Pancreas (tissue), 10 donors: ENCODE results near the gene KLHDC7B. TPM values are rescaled to one million over a fixed set of nuclear protein-coding genes. Genes with fewer than 3 reads are reported as not detected.

Source experiments
- ATAC-seq, 4 donors: fragments of 200-7000 bp; cut with Tn5 transposase; one replicate each; pipeline versions ENCODE4 v1.8.0 to v1.9.1; 2020; ENCODE audit warnings: mild to moderate bottlenecking in 4 of 4, moderate library complexity in 4 of 4
- DNase-seq, 6 donors: peaks; one replicate each; pipeline ENCODE4 v3.0.0-alpha.2; 2020
- FAIRE-seq: peaks from 2 replicates; lab custom pipeline; 2012; peaks lifted over from hg19 to GRCh38; lab: Jason Lieb, UNC
- H3K27ac ChIP-seq, 4 donors: fragments of 200-600 bp; sonication (generic); 1 replicate in 3 of 4; 2 replicates in 1 of 4; pipeline versions ENCODE4 v1.5.0 to v1.8.0; 2020
- H3K27me3 ChIP-seq, 4 donors: fragments of 200-600 bp; one replicate each; pipeline ENCODE4 v1.8.0; 2021
- H3K36me3 ChIP-seq, 3 donors: fragments of 200-600 bp; sonication (generic) in 1 of 3; one replicate each; pipeline versions ENCODE4 v1.5.0 to v1.8.0; 2020 to 2021
- H3K4me1 ChIP-seq, 3 donors: fragments of 200-600 bp; one replicate each; pipeline ENCODE4 v1.8.0; 2021
- H3K4me3 ChIP-seq, 4 donors: fragments of 200-600 bp; sonication (generic) in 2 of 4; one replicate each; pipeline versions ENCODE4 v1.5.0 to v1.8.0; 2020 to 2021
- H3K9me3 ChIP-seq, 4 donors: fragments of 200-600 bp; one replicate each; pipeline ENCODE4 v1.8.0; 2021
- WGBS, 2 donors: extraction: QIAGEN DNeasy Blood & Tissue Kit; methylation state at CpG; one replicate each; pipeline ENCODE4 v1.1.7; 2013; 5-methylcytosine and 5-hydroxymethylcytosine counted together
- intact Hi-C, 3 donors: fragments of 100-400 bp; cut with DNase I; formaldehyde crosslinking; loops; one replicate each; pipeline versions ENCODE4 v1.11.1 to v1.14.2; 2022
- polyA plus RNA-seq, 2 donors: library from polyadenylated mRNA; stranded (reverse); fragments of 200-250 nt; gene quantifications; one replicate each; pipeline ENCODE4 v1.2.3, GENCODE V29; 2013
- total RNA-seq, 6 donors: library from RNA; stranded (reverse); fragmentation: NEBNext Ultra II Directional in 4 of 6; extraction: Animal tissue kit (Norgen Biotek cat#: 25700) in 4 of 6; gene quantifications; one replicate each; pipeline versions ENCODE4 v1.2.1 to v1.2.4, GENCODE V29; 2021 to 2023
- TF ChIP-seq, protein P1 (sequence below), 4 donors: fragments of 200-600 bp; sonication (generic) in 3 of 4; IDR thresholded peaks; one replicate each; pipeline versions ENCODE4 v1.5.0 to v1.8.0; 2021; ENCODE audit warnings: antibody characterized with exemption in 4 of 4
- donor health status: healthy with polysubstance abuse.
- donor health status: DM: no; HTN: no; CAD: no; lungs with moderate emphysema.
- donor health status: DM: no; HTN: no; CAD: no.
- donor health status: control.
- donor health status: control.
- donor health status: Bipolar disorder and iron deficiency.
- donor health status: DM: yes; HTN: yes; CAD: no.
- donor health status: DM: no; HTN: no; CAD: no.
- donor health status: DM: no; HTN: no; CAD: no.
- donor health status: DM: yes; HTN: yes; CAD: no.

Gene KLHDC7B
- total and polyA plus RNA-seq, 8 donors = 0.03 to 2.1 (median 0.15) TPM; not detected in 1

DNA sequence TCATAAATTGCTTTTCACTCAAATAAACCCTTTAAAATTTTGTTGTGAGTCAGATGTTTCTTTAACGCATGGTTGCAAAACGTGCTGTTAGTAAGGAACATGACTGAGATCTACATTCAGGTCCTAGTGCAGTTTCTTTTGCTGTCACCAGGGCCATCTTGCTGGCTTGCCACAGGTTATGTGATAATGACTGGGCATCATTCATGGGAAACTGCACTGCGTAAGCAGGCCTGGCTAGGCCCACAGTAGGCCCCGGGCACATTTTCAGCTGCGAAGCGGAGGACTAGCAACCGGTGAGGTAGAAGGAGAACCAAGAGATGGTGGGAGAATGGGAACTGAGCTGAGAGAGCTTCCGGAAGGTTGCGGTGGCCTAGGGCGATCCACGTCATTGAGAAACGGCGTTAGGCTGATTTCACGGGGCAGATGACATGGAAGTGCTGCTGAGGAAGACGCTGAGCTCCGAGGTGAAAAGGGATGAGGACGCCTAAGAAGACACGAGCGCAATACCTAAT is 3.2 kb upstream of the KLHDC7B start:
- Histone ChIP-seq H3K36me3 (no peaks in the 10 kb centered on the region), H3K27ac (peak overlapping the region in 2 of 4 donors; percentile 92 to 98), H3K27me3 (peaks cover 0 to 3% (median 0%) of the 10 kb centered on the region in 4 donors), H3K4me1 (peaks cover 0 to 19% (median 7%) of the 10 kb centered on the region in 3 donors), H3K4me3 (no peak overlapping the region), H3K9me3 (no peaks in the 10 kb centered on the region)
- FAIRE-seq (no peak), ATAC-seq (no peak), DNase-seq (no peak)
- TF ChIP-seq, protein P1, sequence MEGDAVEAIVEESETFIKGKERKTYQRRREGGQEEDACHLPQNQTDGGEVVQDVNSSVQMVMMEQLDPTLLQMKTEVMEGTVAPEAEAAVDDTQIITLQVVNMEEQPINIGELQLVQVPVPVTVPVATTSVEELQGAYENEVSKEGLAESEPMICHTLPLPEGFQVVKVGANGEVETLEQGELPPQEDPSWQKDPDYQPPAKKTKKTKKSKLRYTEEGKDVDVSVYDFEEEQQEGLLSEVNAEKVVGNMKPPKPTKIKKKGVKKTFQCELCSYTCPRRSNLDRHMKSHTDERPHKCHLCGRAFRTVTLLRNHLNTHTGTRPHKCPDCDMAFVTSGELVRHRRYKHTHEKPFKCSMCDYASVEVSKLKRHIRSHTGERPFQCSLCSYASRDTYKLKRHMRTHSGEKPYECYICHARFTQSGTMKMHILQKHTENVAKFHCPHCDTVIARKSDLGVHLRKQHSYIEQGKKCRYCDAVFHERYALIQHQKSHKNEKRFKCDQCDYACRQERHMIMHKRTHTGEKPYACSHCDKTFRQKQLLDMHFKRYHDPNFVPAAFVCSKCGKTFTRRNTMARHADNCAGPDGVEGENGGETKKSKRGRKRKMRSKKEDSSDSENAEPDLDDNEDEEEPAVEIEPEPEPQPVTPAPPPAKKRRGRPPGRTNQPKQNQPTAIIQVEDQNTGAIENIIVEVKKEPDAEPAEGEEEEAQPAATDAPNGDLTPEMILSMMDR (IDR thresholded peaks at IDR 0.05) = no peak
- WGBS, 2 donors = 91 to 94% methylated on average over 19 of the region's 19 CpGs
- intact Hi-C loops = no loop called here

DNA sequence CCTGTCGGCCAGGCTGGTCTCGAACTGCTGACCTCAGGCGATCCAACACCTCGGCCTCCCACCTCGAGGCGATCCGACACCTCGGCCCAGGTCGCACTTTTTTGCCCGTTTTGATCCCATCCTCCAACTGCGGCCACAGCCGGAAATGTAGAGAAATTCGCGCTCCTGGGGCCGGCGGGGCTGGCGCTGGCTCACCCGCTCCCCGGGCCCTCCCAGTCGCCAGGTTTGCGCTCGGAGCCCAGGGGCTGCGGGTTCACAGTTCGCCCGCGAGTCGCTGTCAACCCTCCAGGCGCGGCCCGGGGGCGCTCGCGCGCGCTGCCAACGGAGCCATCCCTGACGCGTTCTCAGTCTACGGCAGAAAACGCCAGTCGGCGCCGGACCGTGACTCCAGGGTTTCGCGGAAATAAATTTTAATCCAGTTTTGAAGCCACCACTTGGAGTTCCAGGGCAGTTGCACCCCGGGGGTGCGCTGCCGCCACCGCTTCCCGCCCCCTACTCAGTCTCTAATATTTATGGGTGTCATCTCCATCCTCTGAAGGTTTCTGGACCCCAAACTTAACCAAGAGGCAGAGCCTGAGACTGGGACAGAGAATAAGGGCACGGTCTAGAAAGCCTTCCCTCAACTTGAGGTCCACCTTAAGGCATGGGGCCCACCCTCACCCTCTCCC is 1.5 kb upstream of the KLHDC7B start:
- Histone ChIP-seq H3K27ac (peak overlapping the region in 2 of 4 donors; percentile 75 to 92), H3K9me3 (no peaks in the 10 kb centered on the region), H3K4me1 (peaks cover 2 to 10% (median 4%) of the 10 kb centered on the region in 3 donors), H3K36me3 (no peaks in the 10 kb centered on the region), H3K27me3 (peaks cover 0 to 3% (median 1%) of the 10 kb centered on the region in 4 donors), H3K4me3 (peak overlapping the region in 1 of 4 donors; percentile 25)
- 5 to 6% methylated on average over 46 to 52 of the region's 52 CpGs for WGBS, 2 donors
- ATAC-seq (peak; percentile 56 to 79 (median 66)), DNase-seq (peak; percentile 66 to 91 (median 72)), FAIRE-seq (no peak)
- intact Hi-C loops = no loop called here
- TF ChIP-seq, protein P1 (IDR thresholded peaks at IDR 0.05) = peak in 3 of 4 donors; percentile 15 to 19 (median 17)

DNA sequence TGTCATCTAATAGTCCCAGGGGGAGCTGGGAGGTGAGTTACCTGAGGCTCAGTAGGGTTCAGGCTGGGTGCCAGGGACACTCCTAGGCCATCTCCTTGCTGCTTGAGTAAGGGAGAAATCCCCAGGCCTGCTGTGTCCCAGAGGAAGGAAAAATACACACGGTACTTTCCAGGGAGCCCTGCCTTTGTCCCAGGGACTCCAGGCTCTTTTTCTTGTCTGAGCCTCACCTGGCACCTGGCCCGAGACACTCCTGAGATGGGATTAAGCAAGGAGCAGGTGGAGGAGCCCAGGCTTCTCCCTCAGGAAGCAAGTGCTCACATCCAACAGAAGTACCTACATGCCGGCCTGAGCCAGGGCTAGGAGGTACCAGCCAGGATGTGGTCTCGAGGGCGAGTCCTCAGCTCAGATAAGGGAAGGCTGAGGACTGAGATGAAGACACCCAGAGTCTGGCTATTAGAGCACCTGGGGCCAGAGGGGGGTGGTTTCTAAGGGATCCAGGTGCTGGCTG is 899 bp upstream of the KLHDC7B start:
- ATAC-seq (peak in 3 of 4 donors; percentile 2 to 47 (median 36)), FAIRE-seq (no peak), DNase-seq (peak in 2 of 6 donors; percentile 36 to 68)
- 69 to 73% methylated on average over 5 of the region's 5 CpGs for WGBS, 2 donors
- Histone ChIP-seq H3K4me1 (peaks cover 0 to 7% (median 4%) of the 10 kb centered on the region in 3 donors), H3K27ac (peak overlapping the region in 2 of 4 donors; percentile 75 to 92), H3K27me3 (peaks cover 0 to 4% (median 1%) of the 10 kb centered on the region in 4 donors), H3K9me3 (no peaks in the 10 kb centered on the region), H3K4me3 (no peak overlapping the region), H3K36me3 (no peaks in the 10 kb centered on the region)
- TF ChIP-seq, protein P1 (IDR thresholded peaks at IDR 0.05) = no peak
- intact Hi-C loops = no loop called here

DNA sequence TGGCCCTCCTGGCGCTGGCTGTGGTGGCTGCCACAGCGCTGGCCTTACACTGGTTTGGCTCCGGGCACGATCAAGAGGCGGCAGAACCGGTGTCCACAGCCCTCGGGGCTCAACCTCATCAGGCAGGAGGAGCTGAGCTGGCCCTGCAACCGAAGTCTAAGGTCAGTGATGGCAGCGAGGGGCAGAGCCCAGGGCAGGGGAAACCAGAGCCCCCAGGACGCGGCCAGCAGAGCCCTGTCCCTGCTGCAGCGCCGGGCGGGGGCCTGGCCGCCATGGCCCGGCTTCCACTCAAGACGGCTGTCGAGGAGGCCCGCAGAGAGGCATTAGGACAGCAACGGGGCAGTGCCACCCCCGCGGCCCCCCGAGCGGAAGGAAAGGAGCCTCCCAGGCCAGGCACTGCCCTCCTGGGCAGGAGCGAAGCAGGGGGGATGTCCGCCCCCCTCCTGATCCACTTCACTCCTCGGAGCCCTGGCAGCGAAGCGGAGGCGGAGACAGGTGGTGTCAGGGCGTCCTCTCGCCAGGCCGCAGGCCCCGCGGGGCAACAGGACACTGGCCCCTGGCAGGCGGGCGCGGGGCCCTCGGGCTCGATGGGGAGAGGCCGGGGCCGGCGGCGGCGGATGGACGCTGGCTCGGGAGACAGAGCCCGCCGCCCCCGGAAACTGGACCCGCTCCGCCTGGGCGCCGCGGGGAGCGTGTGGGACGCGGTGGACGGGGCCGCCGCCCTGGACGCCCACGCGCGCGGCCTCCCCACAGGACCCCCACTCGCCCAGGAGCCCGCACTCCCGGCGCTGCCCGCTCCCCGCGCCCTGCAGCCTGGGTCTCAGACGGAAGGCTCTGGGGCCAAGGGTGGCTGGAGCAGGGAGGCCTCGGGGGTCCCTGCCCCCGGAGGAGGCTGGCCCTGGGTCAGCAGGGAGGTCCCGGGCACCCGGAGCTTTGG is 895 bp downstream of the KLHDC7B start:
- peak in 2 of 6 donors; percentile 34 to 68 for DNase-seq
- Histone ChIP-seq H3K27me3 (peaks cover 0 to 4% (median 1%) of the 10 kb centered on the region in 4 donors), H3K4me3 (no peak overlapping the region), H3K9me3 (no peaks in the 10 kb centered on the region), H3K4me1 (peaks cover 0 to 4% (median 0%) of the 10 kb centered on the region in 3 donors), H3K36me3 (no peaks in the 10 kb centered on the region), H3K27ac (no peak overlapping the region)
- FAIRE-seq = no peak
- TF ChIP-seq, protein P1 (IDR thresholded peaks at IDR 0.05) = no peak
- intact Hi-C loops = no loop called here
- ATAC-seq = no peak
- 49 to 63% methylated on average over 40 to 78 of the region's 78 CpGs for WGBS, 2 donors
